Activated B cell treated with CpG ODN at 0.5 μM for 24 hours (primary cell): ENCODE data around the gene SUPT3H. TPM values are rescaled to one million over a fixed set of nuclear protein-coding genes. Genes with fewer than 3 reads are reported as not detected.

ENCODE experiments used
- ATAC-seq: fragments of 200-7000 bp; cut with Tn5 transposase; one replicate; pipeline ENCODE4 v1.10.0; 2021; ENCODE audit warnings: low read depth, mild to moderate bottlenecking, moderate library complexity
- CTCF ChIA-PET: fragments of 350-600 bp; sonication (Branson Sonifier 250); formaldehyde crosslinking; loops from one replicate; lab custom pipeline; 2021; ENCODE audit warnings: antibody characterized with exemption; lab: Charles Lee
- POLR2A ChIA-PET: fragments of 350-600 bp; sonication (Branson Sonifier 250); formaldehyde crosslinking; loops from one replicate; lab custom pipeline; 2021; ENCODE audit warnings: antibody characterized with exemption; lab: Charles Lee
- DNase-seq: peaks from one replicate; pipeline ENCODE4 v3.0.0; 2022
- H3K27ac Mint-ChIP-seq: one replicate; pipeline ENCODE4 v1.8.0; 2020; ENCODE audit warnings: mixed read lengths
- H3K27me3 Mint-ChIP-seq: one replicate; pipeline ENCODE4 v1.8.0; 2021; ENCODE audit warnings: mixed read lengths
- H3K36me3 Mint-ChIP-seq: one replicate; pipeline ENCODE4 v1.8.0; 2021; ENCODE audit warnings: low read depth, mixed read lengths
- H3K4me1 Mint-ChIP-seq: one replicate; pipeline ENCODE4 v1.8.0; 2021; ENCODE audit warnings: mixed read lengths
- H3K4me3 Mint-ChIP-seq: one replicate; pipeline ENCODE4 v1.8.0; 2020; ENCODE audit warnings: mild to moderate bottlenecking, mixed read lengths
- H3K9me3 Mint-ChIP-seq: one replicate; pipeline ENCODE4 v1.8.0; 2020; ENCODE audit warnings: mixed read lengths
- CTCF ChIP-seq: fragments of 200-600 bp; IDR thresholded peaks from one replicate; pipeline ENCODE4 v1.8.0; 2022; ENCODE audit warnings: antibody characterized with exemption, mild to moderate bottlenecking
- intact Hi-C: fragments of 100-400 bp; cut with micrococcal nuclease; formaldehyde crosslinking; loops from one replicate; pipeline ENCODE4 v1.15.1; 2024
- total RNA-seq: library from RNA; stranded (reverse); gene quantifications from 2 replicates; pipeline ENCODE4 v1.2.3, GENCODE V29; 2022

Gene SUPT3H
- total RNA-seq, 1 donor from 2014 or later: 9.9 TPM

DNA sequence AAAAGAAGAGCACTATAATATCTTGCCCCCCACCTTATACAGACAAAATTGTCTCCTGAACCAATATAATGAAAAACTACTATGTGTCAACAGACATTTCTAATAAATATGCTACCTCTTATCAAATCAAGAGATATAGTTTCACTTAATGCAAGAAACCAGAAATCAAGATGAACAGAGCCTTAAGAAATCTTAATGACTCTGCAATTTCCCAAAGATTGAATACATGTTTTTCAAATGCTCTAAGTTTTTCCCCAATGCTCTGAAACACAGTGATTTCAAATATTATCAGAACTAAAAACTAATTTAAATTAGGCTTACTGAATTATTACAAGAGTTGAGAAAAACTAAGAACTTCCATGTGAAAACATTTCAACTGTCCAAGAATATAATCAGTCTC, 13.3 kb downstream of the SUPT3H start:
- H3K9me3 Mint-ChIP-seq: no peaks in the 10 kb centered on the region
- intact Hi-C loops: no loop called here
- no peak overlapping the region for H3K27ac Mint-ChIP-seq
- peaks cover 3% of the 10 kb centered on the region for H3K36me3 Mint-ChIP-seq
- ChIA-PET POLR2A (no interaction called here), CTCF (no interaction called here)
- H3K4me3 Mint-ChIP-seq: no peak overlapping the region
- ATAC-seq: no peak
- no peak for TF ChIP-seq CTCF
- peaks cover 1% of the 10 kb centered on the region for H3K27me3 Mint-ChIP-seq
- no peak for DNase-seq
- H3K4me1 Mint-ChIP-seq: no peaks in the 10 kb centered on the region

- Mint-ChIP-seq H3K9me3 (no peaks in the 10 kb centered on the region), H3K27ac (no peak overlapping the region), H3K36me3 (peaks cover 2% of the 10 kb centered on the region), H3K27me3 (no peaks in the 10 kb centered on the region), H3K4me1 (no peaks in the 10 kb centered on the region), H3K4me3 (no peak overlapping the region)
- ATAC-seq (no peak), DNase-seq (no peak)
- TF ChIP-seq CTCF: no peak
- POLR2A ChIA-PET: no interaction called here
- intact Hi-C loops: no loop called here
- CTCF ChIA-PET: no interaction called here
Measured at GRCh38 chr6:45353654-45354053, 24.1 kb downstream of the SUPT3H start.

- Mint-ChIP-seq H3K27ac (no peak overlapping the region), H3K4me3 (no peak overlapping the region), H3K4me1 (no peaks in the 10 kb centered on the region), H3K36me3 (peaks cover 2% of the 10 kb centered on the region), H3K9me3 (no peaks in the 10 kb centered on the region), H3K27me3 (no peaks in the 10 kb centered on the region)
- no peak for DNase-seq
- POLR2A ChIA-PET: no interaction called here
- intact Hi-C loops: no loop called here
- ATAC-seq: no peak
- no peak for TF ChIP-seq CTCF
- CTCF ChIA-PET: no interaction called here
Measured at GRCh38 chr6:45351667-45352066, 26.1 kb downstream of the SUPT3H start.

DNA sequence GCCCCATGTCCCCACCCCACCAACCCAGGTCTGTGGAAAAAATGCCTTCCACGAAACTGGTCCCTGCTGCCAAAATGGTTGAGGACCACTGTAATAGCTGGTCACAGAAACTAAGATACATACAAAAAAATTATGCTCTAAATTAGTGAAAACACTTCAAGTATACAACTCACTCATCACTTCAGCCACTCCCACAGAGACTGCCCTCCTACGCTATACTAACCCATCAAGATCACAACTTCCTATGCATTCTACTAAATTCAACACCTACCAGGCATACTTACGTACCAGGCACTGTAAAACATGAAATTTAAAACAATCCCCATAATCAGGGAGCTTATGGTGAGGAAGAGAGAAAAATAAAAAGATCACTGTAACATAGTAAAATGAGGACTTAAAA, 26.7 kb downstream of the SUPT3H start:
- TF ChIP-seq CTCF: no peak
- no peak for DNase-seq
- ChIA-PET POLR2A (no interaction called here), CTCF (no interaction called here)
- intact Hi-C loops: no loop called here
- no peaks in the 10 kb centered on the region for H3K27me3 Mint-ChIP-seq
- no peaks in the 10 kb centered on the region for H3K36me3 Mint-ChIP-seq
- ATAC-seq: no peak
- no peak overlapping the region for H3K4me3 Mint-ChIP-seq
- H3K27ac Mint-ChIP-seq: no peak overlapping the region
- no peaks in the 10 kb centered on the region for H3K4me1 Mint-ChIP-seq
- no peaks in the 10 kb centered on the region for H3K9me3 Mint-ChIP-seq

DNA sequence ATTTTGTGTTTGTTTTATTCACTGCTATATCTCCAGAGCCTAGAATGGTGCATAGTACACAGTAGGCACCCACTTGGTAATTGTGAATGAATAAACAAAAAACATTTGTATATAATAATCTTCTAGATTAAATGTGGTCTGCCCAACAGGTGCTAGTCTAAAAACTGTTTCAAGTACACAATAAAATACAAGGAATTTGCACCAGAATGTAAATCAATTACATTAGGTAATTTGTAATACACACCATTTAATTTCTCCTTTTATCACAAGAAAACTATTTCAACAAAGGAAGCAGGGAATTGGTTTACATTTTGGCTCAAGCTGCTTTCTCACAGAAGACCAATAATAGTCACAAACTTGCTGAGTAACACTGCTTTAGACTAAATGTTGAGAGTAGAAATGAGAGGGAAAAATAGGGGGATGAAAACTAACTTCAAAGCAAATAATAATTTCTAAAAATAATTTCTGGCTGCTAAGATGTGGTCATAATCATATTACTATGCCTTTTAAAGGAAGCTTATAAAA, 27.5 kb downstream of the SUPT3H start:
- H3K4me1 Mint-ChIP-seq: no peaks in the 10 kb centered on the region
- no peaks in the 10 kb centered on the region for H3K36me3 Mint-ChIP-seq
- no peak overlapping the region for H3K27ac Mint-ChIP-seq
- intact Hi-C loops: no loop called here
- no peak for ATAC-seq
- no peaks in the 10 kb centered on the region for H3K27me3 Mint-ChIP-seq
- no peak for TF ChIP-seq CTCF
- no peaks in the 10 kb centered on the region for H3K9me3 Mint-ChIP-seq
- ChIA-PET POLR2A (no interaction called here), CTCF (no interaction called here)
- DNase-seq: no peak
- no peak overlapping the region for H3K4me3 Mint-ChIP-seq
